SKM-1 treated with dmso at 0.1 percent for 144 hours (cell line): ENCODE data around the gene GOLGA3.
"Not testable (repeated sequence)": the region's sequence is repeated elsewhere in the genome, so short reads cannot be mapped to it uniquely, and the experiment has no call there.

Source experiments
- DNase-seq: peaks from one replicate; lab custom pipeline; 2025; ENCODE audit not compliant: unreplicated experiment; lab: John Stamatoyannopoulos, UW

GOLGA3 gene

DNA sequence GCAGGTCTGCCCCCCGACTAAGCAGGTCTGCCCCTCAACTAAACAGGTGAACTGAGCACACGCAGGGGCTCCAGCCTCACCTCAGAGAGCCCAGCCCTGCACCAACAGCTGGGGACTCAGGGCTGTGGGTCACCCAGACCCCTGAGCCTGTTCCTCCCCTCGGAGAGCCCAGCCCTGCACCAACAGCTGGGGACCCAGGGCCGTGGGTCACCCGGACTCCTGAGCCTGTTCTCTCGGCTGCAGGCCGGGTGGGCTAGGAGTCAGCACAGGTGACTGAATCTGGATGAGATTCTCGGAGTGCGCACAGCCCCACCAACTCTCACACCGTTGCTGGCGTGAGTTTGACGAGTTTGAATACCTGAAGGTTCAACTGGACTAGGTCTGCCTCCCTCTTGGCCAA, 46.7 kb downstream of the GOLGA3 start:
- no peak for DNase-seq

GRCh38 chr12:132779781-132780353, 48.8 kb downstream of the GOLGA3 start:
- DNase-seq = no peak

DNA sequence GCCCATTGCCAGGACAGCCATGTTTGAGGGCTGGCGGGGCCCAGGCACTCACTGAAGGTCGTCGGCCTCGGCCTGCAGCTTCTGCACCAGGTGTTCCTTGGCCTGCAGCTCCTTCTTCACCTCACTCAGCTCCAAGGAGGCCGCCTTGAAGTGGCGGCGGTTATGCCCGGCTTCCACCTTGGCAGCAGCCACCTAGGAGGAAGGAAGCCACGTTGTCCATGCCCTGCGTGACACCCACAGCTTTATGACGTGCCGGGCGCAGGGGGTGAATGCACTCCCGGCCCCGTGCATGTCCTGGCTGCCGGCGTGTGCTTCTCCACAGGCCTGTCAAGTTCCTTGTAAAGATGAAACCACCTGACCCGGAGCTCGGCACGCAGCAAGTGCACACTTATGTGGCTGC, 51.1 kb downstream of the GOLGA3 start:
- DNase-seq = no peak

DNA sequence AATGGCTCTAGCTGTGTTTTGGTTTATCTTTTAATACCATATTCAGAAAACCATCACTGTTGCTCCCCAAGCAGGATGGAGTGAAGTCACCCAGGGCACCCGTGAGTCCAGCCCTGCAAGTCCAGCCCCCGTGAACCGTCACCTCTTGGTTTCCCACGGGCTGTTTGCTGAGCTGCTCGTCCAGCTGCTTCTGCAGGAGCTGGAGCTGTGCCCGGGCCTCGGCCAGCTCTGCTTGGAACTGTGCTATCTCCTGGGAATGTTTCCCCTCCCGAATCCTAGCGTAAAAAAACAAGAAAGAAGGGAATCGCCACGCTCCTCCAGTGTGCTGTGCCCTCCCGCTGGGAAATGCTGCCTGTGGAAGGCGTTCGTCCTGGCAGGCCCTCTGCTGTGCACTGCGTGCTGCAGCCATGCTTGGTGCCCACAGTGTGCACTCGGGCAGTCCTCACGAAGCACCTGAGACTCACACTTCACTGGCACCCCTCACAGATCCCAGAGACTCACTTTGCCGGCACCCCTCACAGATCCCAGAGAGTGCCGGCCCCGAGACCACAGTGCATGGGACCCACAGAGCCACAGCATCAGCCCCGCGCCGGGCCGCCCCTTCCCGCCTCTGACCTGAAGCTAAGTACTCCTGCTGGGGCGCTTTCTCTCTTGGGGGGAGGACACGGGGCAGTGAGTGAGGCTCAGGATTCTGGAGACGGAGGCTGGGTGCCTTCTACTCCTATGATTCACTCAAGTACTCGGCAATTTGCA, 51.7 kb downstream of the GOLGA3 start:
- DNase-seq = no peak

DNA sequence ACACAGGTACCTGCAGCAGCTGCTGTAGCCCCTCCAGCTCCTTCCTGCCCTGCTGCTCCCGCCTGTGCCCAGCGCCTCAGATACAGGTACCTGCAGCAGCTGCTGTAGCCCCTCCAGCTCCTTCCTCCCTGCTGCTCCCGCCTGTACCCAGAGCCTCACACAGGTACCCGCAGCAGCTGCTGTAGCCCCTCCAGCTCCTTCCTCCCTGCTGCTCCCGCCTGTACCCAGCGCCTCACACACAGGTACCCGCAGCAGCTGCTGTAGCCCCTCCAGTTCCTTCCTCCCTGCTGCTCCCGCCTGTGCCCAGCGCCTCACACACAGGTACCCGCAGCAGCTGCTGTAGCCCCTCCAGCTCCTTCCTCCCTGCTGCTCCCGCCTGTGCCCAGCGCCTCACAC, 52.4 kb downstream of the GOLGA3 start:
- not testable (repeated sequence) for DNase-seq

- no peak for DNase-seq
These were observed 53.0 kb downstream of the GOLGA3 start for GRCh38 chr12:132775502-132776229.

DNA sequence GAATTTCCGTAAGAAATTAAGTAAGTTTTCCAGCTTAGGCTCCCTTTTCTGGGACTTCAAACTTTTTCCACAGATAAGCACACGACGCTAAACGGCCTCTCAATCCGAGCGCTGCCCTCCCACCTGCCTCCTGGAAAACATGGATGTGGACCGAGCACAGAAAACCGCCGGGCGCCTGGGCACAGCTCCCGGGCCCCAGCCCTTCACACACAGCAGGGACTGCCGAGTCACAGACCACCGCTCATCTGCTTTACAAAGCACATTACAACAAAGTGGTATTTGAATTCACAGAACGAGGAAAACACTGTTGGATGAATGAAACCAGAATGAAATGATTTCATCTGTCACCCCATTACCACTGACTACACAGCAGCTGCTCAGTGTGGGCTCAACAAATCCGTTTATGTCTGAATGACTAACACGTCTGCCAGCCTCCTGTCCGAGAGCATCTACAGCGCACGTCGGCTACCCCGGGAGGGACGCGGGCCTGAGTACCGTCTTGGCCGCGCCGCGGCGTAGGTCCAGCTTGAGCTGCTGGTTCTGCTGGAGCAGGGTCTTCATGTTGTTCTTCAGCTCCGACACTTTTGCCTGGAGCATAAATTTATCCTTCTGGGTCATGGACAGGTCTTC, 53.9 kb downstream of the GOLGA3 start:
- no peak for DNase-seq

DNA sequence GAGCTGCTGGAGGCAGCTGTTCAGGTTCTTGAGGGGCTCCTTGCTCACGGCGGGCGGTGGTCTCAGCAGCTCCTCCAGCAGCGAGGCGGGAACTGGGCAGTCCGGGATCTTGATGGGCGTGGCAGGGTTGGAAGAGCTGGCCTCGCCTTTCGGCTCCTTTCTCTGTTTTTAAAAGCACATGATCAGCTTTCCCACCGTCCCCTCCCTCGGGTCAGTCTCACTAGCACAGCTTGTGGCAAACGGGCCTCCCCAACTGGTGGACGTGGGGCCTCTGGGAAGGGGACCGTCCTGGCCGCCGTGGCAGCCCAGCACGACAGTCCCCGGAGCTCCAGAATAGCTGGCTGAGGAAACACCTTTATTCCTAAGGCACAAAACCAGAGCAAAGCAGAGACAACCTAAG, 54.5 kb downstream of the GOLGA3 start:
- DNase-seq = no peak

DNA sequence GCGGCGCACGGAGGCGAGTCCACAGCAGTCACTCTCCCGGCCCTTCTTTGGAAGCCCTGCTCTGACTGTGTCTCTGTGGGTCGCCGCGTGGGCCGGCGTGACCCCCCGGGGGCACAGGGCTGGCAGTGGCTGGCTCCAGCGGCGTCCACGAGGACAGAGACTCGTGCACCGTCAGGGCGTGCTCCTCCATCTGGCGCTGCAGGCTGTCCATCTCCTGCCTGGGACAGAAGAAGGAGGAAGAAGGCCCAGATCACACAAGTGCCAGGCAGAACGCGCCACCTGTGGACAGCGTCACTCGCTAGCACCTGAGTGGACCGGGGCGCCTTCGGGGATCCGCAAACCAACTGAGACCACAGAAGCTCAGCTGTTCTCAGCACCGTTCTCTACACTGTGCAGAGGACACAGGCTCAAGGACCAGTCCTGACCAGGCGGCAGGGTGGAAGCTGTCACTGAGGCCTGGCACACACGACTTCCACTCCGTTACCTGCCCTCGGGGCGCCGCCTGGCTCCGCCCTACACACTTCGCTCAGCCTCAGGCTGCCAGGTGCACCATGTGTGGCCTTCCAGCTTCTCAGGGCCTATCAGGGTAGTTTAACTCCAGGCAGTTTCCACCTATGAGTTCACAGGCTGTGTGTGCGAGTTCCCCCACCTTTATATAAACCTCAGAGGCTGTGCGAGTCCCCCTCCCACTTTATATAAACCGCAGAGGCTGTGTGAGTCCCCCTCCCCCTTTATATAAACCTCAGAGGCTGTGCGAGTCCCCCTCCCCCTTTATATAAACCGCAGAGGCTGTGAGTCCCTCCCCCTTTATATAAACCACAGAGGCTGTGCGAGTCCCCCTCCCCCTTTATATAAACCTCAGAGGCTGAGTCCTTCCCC, 55.4 kb downstream of the GOLGA3 start:
- DNase-seq = no peak

DNA sequence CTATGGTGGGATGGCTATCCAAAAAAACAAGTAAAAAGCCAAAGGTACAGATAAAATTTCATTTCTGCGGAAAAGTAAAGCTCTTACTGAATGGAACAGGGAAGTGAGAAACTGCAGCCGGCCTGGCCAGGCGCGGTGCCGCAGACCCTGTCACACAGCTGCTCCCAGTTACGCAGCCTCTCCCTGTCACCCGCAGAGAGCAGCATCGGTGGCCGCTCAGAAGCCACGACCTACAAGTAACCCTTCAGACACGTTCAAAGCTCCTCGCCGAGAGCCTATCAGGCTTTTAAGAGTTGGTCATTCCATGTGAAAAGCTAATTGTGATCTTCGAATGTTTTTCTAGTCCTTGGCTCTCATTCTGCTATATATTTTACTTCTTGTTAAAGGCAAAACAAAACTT, 56.1 kb downstream of the GOLGA3 start:
- DNase-seq = no peak

DNA sequence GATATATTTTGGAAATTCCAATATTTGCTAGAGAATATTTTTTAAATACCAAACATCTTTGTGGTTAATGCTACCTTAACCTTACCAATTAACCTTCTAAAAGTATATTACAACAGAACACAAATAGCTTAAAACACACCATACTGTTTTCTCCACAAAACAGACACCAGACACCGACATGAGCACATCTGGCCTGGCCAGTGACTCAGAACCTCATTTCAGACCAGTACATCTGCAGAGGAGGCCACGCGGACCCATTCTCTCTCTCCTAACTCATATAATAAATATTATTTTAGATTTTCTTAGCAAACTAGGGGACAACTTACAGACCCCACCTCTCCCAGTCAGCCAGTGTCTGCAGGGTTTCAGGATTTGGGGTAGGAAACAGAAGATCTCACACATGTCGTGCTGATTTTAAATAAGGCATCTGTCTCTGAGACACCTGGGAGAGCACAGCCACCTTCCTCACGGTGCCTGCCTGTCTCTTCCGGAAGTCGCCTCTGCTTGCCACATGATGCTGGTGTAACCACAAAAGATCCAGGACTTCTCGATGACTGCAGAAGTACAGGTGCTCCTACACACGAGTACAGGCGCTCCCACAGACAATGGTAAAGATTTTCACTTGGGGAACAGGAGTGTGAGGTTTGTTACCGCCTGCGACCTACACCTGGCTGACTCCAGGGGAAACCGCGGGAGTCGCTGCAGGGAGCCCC, 57.4 kb downstream of the GOLGA3 start:
- DNase-seq = no peak

- DNase-seq = no peak
These were observed 62.1 kb downstream of the GOLGA3 start for GRCh38 chr12:132766380-132767085.

DNA sequence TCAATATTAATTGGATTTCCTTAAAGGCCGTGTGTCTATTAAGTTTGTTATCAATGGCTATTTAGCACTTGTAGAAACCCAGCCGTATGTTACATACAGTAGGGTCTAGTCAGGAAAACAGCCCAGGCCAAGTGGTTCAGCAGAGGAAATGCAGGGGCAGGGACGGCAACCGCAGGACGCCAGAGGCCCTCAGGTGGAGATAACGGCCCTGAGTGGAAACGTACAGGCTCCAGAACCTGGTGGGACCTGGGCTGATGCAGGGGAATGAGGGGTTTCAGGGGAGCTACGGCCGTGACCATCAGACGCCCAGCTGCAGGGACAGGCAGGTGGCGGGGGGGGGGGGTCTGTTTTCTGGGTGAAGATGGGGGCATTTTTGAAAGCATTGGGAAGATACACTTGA, 63.3 kb downstream of the GOLGA3 start:
- DNase-seq = no peak

DNA sequence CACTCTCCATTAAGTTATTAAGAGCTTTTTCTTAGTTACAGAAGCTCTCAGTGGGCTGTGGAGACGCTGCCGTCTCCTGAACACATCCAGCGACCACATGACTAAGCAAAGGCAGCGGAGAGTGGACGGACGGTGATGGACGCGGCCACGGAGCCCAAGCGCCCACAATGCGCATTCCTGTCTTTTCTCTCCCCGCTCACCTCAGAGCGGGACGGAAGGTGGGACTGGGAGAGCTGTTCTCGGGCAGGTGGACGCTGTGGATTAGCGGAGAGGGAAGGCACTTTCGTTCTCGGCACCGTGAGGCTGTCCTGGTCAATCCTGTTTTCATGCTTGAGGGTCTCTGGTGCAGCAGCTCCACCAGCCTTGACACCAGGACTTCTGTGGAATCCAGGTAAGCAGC, 64.4 kb downstream of the GOLGA3 start:
- no peak for DNase-seq

DNA sequence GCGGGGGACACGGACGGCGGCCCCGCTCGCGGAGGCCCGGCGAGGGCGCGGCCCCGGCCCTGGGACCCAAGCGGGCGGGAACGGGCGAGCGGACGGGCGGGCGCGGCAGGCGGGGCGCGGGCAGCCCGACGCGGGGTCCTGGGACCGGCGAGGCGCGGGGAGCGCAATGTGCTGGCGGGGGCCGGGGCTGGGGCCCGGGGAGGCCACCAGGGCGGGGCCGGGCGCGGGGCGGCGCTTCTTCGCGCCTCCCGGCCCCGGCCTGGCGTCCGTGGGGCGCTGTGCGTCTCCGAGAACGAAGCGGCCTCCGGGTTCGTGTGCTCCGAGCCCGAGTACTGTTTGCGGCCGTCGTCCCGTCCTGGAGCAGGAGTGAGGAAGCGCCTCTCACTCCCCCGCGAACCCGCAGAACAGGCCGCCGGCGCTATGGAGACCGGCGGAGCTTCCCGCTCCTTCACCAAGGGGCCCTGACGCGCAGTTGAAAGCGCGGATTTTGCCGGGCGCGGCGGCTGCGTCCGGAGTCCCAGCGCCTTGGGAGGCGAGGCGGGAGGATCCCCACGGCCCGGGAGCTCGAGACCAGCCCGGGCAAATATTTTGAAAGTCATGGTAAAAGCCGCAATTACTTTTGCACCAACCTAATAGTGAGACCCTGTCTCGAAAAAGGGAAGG, 66.6 kb downstream of the GOLGA3 start:
- DNase-seq = peak; percentile 59

GRCh38 chr12:132761032-132761920, 67.4 kb downstream of the GOLGA3 start, which contains the start of gene ANKLE2:
Gene ANKLE2 (minus strand): TSS chr12:132761832. CDS start chr12:132761798, 34 bp downstream.
- no peak for DNase-seq

DNA sequence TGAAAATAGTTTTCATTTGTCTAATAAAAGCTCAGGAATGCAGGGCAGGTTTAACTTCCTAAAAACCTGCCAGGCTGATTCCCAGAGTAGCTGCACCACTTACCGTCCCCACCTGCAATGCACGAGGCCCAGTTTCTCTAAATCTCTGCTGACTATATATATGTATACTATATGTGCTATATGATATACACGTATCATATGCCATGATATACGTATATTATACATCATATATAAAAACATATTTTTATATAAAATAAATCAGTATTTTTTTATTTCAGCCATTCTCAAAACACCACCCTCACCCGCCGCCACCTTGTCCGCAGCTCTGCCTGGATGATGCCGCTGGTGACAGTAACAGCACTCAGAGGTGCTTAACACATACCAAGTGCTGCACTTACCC, 69.3 kb downstream of the GOLGA3 start:
- DNase-seq = no peak

DNA sequence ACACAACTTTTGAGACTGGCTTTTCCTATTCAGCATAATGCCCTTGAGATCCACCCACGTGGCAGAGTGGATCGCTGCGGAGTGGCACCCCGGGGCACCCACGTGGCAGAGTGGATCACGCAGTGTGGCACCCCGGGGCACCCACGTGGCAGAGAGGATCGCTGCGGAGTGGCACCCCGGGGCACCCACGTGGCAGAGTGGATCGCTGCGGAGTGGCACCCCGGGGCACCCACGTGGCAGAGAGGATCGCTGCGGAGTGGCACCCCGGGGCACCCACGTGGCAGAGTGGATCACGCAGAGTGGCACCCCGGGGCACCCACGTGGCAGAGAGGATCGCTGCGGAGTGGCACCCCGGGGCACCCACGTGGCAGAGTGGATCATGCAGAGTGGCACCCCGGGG, 69.8 kb downstream of the GOLGA3 start:
- not testable (repeated sequence) for DNase-seq
